ENCODE results near the gene IL1RN.

IL1RN gene

DNA sequence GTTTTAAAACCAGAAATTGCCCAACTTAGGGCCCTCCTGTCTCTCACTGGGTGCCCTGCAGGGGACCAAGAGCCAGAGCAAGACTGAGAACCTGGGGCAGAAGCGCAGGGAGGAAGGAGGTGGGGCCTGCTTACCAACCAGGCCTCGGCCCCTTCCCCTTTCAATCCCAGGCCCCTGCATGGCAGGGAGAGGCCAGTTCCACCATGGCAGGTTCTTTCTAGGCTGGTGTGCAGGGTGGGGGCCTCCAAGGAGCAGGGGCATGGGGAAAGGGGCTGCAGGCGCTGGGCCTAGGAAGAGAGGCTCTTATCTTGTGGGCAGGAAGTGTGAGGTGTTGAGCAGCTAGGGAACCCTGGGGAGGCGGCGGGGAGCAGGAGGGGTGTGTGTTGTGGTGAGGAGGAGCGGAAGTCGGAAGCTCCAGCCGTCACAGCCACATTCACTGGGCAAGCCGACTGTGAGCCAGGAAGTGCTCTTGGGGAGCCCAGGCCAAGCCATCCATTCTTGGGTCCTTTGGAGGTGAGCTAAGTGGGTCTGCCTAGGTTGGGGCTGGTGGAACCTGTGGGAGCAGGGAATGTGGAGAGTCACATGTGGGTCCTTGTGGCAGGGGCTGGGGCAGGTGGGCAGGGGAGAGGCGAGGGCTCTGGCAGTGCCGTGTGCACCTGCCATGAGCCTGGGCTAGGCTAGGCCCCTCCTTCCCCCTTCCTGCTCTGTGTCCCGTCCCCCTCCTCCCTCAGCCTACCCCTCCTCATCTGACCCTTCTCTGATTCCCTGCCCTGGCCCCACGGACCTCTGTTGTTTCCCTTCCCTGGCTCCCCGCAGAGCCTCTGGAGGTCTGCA, 46.4 kb downstream of the IL1RN start, which contains the start of gene PSD4:
TSS of gene PSD4 (plus strand) at position 430 of the 834 bp plus-strand sequence. CDS start 8,486 bp downstream, outside the sequence.
- peak; percentile 72 to 90 (median 73) for DNase-seq (ENCODE audit: low read depth in 3 of 3)

DNA sequence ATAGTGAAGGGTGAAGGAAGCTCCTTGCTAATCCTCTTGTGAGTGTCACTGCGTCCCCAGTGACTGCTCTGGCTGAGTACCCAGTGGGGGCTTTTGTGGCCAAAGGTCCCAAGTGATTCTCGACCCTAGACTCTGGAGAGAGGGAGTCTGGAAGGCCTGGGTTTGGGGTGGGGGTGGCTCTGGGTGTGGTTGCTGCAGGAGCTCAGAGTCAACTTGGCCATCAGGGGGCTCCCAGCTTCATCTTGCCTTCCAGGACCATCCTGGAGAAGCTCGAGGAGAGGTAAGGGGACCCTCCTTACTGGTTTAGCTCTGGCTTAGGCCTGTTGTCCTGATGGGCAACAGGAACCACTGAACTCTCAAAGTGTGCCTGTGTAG, 47.0 kb downstream of the IL1RN start:
- no peak for DNase-seq (ENCODE audit: low read depth in 3 of 3)

DNA sequence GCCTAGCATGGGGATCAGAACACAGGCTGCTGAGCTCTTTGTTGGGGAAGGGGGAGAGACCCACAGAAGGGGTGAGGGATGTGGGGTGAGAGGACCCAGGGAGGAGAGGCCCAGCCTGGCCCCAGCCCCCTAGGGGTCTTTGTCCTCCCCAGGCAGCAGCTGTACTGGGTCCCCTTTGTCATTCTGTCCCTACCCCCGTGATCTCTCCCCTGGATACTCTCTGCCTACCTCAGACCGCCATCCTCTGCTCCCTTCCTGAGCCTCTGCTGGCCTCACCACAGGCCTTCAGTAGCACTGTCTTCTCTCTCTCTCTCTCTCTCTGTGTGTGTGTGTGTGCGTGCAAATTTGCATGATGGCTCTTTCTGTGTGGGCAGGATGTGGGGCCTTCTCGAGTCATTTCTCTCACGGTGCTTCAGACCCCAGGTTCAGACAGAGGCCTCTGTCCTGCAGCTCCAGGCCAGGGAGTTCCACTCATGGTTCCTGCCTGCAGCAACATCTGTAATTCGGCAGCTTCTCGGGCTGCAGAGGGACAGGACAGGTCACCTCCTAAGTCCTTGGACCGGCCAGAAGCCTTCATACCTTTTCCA, 47.7 kb downstream of the IL1RN start:
- DNase-seq (ENCODE audit: low read depth in 3 of 3): peak in 2 of 3 experiments; percentile 40 to 71

DNA sequence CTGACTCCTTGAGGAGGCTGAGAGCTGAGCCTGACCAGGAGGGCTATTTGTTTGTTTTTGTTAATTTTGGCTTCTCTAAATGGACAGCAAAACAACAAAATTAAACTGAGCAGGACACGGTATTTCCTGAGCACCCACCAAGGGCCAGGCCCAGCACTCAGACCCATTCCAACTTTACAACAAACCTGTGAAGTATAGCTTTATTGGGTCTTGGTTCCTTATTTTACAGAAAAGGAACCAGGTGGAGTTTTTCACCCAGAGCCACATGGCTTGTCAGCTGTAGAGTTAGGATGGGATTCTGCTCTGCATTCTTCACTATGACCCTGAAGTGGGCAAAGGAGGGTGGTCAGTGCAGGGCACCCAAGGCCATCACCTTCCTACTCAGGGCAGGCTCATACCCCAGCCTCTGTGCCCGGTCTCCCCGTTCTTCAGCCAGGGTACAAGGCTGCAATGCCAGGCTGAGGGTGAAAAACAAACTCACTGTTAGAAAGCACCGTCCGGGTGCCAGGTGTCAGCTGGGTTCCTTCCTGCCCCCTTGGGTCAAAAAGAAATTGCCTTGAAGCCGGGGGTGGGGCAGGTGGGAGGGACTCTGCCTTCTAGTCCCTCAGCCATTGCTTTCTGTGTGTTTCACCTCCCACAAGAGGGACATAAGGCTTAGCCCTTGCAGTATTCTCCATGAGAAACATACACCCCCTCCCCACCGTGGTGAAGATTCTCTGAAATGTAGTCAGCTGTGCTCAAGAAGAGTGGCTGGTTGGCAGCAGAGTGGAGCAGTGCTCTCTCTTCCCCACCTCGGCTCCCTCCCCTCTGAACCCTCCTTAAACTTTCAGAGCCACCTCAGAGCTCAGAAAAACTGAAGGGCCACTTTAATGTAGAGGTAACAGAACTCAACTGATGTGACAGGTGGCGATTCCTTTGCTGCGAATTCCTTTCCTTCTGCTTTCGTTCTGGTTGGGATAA, 48.6 kb downstream of the IL1RN start:
- DNase-seq (ENCODE audit: low read depth in 3 of 3): peak in 1 of 3 experiments; percentile 34

DNA sequence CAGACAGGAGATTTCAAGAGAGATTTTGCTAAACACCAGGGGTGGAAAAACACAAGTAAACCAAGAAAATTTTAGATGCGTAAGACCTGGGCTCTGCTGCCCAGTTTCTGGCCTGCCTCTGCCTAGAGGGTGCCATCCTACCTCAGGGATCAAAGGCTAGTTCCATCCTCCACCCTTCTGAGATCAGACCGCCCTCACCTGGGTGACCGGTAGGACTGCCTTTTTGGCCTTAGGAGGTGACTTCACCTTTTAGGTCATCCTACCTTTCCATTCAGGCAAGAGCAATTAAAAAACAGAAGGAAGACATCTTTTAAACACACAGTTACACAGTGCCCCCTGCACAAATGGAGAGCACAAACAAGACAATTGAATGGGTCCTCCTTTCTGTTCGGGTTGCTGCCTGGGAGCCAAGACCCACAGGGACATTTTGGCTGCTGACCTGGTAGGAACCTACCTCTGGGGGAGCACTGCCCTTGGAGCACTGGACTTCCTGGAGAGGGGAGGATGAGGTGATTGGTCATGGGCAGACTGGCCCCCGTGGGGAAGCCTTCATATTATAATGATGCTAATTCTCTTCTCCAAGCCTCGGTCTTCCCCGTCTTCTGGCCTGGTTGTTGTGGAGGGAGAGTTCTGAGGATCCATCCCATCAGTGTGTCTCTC, 49.4 kb downstream of the IL1RN start:
- DNase-seq (ENCODE audit: low read depth in 3 of 3): no peak

DNA sequence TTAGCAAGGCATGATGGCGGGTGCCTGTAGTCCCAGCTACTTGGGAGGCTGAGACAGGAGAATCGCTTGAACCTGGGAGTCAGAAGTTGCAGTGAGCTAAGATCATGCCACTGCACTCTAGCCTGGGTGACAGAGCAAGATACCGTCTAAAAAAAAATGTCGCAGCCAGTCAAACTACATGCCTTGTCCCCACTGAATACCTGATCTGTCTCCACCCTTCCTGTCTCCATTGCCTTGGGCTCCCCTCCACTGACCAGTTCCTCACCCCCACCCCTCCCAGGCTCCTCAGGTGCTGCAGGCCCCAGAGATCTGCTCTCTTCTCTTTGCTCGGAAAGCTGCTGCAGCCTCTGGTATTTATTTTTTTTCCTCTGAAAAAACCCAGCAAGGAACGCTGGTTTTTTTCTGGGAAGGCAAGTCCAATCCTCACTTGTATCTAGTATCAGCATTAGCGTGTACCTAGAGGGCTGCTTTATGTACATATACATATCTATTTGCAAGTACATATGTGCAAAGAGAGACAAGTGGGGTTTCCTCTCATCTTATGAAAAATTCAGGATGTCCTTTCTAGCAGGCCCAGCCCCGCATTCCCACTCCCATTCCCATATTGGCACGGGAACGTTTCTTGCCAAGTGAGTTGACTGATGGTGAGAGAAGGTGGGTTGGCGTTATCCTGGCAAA, 50.8 kb downstream of the IL1RN start:
- no peak for DNase-seq (ENCODE audit: low read depth in 3 of 3)

DNA sequence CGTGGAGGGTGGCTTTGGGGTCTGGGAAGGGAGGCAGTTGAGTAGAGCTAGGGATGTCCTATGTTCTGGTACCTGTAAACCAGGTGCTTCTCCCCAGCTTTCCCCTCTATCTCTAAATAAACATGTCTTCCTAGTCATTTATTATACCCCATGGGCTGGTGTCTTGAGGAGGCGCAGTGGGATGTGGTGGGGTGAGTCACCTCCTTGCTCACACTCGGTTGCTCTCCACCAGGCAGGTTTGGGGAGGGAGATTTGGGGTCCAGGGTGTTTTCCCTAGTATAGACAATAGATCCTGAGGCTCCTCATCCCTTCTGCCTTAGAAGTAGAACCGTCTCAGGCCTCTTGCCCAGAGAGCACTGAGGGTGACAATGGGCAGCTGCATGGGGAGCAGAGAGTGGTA, 51.5 kb downstream of the IL1RN start:
- DNase-seq (ENCODE audit: low read depth in 3 of 3): peak in 2 of 3 experiments; percentile 39 to 60

DNA sequence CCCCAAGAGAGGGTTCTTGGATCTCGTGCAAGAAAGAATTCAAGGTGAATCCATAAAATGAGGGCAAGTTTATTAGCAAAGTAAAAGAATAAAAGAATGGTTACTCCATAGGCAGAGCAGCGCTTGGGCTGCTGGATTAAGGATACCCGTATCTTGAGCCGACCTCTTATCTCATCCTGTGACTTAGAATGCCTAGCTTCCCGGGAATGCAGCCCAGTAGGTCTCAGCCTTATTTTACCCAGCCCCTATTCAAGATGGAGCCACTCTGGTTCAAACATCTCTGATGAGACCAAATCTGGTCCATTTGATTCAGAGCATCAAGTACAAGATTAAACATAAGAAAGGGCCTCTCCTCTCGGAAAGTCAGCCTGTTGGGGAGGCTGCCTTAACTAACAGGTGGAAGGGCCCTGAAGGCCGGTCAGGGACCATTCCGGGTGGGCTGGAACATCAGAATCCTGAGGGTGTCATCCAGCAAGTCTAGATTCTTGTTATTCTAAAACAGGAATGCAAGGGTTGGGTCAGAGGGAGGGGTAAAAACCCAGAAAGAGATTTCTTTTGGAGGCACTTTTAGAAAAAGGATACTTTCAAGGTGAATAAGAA, 52.1 kb downstream of the IL1RN start:
- DNase-seq (ENCODE audit: low read depth in 3 of 3): no peak

DNA sequence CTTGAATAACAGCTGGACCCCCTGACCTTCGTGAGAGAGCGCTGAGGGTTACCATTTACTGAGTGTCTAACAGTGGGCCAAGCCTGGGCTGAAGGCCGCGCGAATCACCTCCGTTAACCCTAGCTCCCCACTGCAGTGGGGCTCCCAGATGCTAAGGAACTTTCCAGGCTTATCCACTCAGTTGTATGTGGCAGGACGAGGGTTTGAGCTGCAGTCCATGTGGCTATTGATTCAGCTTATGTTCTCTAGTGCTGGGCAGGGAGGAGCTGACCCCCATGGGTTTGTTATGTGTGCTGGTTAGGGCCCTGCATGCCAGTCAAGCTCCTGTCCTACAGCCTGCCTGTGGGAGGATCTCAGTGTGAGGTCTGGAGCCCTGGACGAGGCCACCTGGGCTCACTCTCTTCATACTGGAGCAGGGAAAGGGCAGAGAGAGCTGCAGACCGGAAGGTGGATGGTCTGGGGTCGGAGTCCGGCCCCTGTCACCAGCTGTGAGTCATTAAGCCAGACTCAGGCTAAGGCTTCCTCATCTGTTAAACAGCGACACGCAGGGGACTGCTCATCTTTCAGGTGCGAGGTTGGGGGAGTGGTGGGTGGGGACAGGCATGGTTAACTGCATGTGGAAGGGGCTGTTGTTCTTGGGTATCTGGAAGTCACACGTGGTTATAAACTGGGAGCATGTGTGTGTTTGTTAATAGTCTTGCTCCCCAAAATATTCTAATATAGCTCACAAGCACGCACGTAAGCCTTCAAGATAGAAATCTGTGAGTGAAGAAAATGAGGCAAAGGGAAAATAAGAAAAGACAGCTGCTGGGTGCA, 52.9 kb downstream of the IL1RN start:
- DNase-seq (ENCODE audit: low read depth in 3 of 3): no peak

DNA sequence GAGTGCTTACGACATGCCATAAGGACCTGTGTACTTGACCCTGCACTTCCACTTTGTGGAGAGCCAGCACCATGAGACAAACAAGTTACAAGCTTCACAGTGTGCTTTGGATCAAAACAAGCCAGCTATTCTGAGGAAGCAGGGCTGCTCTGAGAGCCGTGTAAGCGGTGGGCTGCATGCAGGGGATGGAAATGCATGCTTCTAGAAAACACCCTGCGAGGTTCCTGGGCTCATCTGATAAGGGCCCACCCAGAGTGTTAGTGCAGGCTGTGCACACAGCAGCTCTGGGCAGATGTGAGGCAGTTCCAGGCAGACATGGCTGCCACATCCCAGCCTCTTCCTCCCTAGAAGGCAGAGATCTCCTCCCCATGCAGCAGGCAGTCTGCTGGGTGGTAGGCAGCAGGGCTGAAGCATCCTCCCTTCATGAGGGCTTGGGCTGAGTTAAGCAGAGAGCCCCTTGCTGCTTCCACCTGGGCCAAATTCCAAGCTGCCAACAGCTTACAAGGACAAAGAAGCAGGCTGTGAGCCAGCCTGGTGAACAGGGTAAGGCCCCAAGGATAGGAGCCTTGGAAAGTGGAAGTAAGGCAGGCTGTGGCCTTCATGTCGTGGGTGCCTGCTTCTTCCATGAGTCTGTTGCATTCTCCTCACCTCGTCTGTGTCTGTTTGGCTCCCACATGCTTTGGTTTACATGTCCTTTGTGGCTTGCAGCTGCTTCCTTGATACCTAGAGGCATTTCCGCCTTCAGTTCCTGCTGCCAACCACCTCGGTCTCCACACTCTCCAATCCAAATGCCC, 54.1 kb downstream of the IL1RN start:
- no peak for DNase-seq (ENCODE audit: low read depth in 3 of 3)

DNA sequence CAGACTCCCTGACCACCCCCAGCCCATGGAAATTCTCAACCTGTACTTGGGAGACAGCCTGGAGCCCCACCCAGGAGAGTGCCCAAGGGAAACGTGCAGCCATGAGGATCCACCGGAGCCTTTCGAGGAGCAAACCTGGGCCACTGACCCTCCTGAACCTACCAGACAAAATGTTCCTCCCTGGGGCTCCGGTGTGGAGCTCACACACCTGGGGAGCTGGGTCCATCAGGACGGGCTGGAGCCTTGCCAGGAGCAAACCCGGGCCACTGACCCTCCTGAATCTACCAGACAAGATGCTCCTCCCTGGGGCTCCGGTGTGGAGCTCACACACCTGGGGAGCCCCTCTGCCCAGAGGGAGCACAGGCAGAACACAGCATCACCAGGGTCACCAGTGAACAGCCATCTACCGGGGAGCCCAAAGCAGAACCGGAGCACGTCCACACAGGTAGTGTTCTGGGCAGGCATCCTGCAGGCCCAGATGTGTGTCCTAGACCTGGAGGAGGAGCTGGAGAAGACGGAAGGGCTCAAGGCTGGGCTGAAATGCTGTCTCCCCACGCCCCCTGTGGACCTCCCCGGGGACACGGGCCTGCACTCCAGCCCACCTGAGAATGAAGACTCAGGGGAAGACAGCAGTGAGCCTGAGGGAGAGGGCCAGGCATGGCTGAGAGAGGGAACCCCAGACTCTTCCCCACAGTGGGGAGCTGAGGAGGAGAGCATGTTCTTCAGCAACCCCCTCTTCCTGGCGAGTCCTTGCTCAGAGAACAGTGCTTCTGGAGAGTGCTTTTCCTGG, 55.3 kb downstream of the IL1RN start:
- DNase-seq (ENCODE audit: low read depth in 3 of 3): no peak

DNA sequence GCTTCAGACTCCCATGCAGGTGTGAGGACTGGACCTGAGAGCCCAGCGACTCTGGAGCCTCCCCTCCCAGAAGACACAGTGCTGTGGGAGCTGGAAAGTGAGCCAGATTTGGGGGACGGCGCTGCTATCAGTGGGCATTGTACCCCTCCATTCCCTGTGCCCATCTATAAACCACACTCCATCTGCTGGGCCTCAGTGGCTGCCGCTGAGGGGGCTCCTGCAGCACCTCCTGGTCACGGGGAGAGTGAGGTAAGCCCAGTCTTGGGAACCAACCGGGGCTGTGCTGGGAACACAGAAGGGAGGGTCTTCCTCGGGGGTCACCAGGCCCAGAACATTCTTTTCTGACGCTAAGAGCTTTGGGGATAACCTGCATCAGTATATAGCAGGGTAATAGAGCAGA, 55.9 kb downstream of the IL1RN start:
- no peak for DNase-seq (ENCODE audit: low read depth in 3 of 3)

Measured in stimulated activated CD4-positive, alpha-beta T cell treated with anti-CD3 and anti-CD28 coated beads, TNF-alpha, amount 100 ng/mL, for 24 hours (primary cell).